CD4-positive, alpha-beta T cell treated with Interleukin-4 for 1 hour (primary cell): Measurements from ENCODE around the gene PARD3B.

ENCODE experiments used
- DNase-seq, 2 donors: peaks; one replicate each; pipeline ENCODE4 v3.0.0-alpha.2; 2020 to 2022

PARD3B gene, protein sequence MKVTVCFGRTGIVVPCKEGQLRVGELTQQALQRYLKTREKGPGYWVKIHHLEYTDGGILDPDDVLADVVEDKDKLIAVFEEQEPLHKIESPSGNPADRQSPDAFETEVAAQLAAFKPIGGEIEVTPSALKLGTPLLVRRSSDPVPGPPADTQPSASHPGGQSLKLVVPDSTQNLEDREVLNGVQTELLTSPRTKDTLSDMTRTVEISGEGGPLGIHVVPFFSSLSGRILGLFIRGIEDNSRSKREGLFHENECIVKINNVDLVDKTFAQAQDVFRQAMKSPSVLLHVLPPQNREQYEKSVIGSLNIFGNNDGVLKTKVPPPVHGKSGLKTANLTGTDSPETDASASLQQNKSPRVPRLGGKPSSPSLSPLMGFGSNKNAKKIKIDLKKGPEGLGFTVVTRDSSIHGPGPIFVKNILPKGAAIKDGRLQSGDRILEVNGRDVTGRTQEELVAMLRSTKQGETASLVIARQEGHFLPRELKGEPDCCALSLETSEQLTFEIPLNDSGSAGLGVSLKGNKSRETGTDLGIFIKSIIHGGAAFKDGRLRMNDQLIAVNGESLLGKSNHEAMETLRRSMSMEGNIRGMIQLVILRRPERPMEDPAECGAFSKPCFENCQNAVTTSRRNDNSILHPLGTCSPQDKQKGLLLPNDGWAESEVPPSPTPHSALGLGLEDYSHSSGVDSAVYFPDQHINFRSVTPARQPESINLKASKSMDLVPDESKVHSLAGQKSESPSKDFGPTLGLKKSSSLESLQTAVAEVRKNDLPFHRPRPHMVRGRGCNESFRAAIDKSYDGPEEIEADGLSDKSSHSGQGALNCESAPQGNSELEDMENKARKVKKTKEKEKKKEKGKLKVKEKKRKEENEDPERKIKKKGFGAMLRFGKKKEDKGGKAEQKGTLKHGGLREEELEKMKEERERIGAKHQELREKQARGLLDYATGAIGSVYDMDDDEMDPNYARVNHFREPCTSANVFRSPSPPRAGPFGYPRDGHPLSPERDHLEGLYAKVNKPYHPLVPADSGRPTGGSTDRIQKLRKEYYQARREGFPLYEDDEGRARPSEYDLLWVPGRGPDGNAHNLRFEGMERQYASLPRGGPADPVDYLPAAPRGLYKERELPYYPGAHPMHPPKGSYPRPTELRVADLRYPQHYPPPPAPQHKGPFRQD (N-terminal part only)

GRCh38 chr2:204544961-204545860 is at the start of gene PARD3B:
Gene PARD3B (plus strand): TSS chr2:204545475. CDS start chr2:204546000, 525 bp downstream.
- no peak for DNase-seq

DNA sequence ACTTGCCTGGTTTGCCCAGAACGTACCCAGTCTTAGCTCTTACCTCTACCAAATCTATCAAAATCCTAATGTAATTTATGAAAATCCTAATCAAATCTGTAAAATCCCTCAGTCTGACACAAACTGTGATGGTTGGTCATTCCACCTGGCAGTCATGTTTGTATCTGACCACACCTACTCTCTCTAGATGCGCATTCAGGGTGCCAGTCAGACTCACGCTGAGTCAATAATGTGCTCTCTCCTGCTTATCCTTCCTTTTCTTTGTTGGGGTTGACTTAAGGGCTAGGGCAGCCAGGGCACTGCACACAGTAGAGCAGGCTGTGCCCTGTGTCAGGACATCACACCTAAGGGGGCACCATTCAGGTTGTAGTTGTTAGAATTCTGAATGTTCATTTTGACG is 48.5 kb upstream of the PARD3B start:
- DNase-seq: no peak

DNA sequence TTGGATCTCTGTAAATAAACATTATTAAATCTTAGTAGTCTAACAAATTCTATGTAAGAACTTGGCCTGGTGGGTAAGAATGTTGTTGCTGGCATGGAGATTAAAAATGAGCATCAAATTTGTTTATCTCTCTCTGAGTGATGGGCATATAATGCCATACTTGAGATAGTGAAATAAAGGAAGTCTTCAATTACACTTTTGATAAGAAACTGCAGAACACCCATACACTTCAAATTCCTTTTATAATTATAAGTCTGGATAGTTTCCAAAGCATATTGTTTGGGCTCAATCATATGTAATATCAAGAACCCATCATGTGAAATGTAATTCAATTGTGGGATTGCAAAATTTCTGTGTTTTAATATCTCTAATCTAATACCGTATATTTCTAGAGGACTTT is 47.4 kb upstream of the PARD3B start:
- DNase-seq: no peak

DNA sequence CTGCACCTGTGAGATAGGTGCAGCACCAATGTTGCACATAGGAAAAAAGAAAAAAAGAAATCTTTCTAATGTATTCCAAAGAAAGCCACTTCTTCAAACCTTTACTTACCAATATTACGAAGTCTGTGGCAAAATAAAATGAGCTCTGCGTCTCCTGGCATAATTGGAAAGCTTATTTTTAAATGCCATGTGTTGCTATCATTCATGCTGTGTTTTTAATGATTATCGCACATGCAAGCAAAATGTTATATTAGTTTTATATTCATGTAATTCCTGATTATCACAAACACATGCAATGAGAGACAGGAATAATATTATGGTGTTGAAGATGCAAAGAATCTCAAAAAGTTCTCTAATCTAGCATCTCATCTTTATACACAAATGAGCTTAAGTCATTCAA is 47.0 kb upstream of the PARD3B start:
- DNase-seq: no peak

- DNase-seq: no peak
Measured at GRCh38 chr2:204503869-204504268, 41.4 kb upstream of the PARD3B start.

- DNase-seq: no peak
Measured at GRCh38 chr2:204504594-204504993, 40.7 kb upstream of the PARD3B start.

DNA sequence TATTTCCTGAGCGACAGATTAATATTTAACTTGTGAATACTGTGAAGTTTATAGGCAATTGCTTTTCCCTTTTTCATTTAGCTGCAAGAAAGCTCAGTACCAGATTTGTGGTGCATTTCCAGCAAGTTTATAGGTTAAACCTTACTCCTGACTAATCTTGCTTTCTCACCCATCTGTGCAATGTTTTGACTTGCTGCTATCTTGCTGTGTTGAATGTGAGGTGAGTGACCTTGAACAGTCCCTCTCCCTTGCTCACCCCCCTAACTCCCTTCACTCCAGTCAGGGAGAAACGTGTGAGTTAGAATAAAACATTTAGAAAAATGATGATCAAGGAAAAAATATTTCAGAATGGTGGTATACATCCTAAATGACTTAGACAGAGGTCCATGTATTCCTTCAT is 39.8 kb upstream of the PARD3B start:
- DNase-seq: no peak

DNA sequence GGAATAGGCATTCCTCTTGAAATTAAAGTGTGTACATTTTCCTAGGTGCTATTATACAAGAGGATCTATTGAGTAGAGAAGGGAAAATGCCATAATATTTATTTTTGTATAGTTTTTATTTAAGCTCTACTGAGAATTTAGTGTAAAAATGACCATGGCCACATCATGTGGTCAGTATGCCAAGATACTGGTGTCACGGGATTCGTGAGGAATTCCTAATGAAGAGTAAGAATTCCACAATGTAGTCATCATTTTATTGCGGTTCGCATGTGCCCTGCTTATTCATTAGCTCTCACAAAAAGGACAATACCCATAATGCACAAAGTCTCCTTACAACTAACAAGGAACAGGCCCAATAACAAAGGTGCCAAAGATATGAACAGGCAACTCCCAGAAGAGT is 39.3 kb upstream of the PARD3B start:
- no peak for DNase-seq

DNA sequence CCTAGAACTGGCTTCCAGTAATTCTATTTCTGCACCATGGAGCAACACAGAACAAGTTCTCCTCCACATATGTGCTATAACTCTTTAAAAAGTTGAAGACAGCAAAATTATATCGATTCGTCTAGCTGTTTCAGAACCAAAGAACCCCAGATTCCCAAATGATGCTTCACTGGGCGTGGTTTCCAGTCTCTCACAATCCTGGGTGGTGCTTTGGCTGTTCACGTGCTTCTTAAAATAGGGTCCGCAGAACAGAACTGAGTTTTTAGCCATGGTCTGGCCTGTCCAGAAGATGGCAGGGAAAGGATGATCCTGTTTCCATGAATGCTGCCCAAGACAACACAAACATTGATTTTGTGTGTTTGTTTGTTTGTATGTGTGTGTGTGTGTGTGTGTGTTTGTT is 37.6 kb upstream of the PARD3B start:
- no peak for DNase-seq

- no peak for DNase-seq
Measured at GRCh38 chr2:204510709-204511420, 34.4 kb upstream of the PARD3B start.

GRCh38 chr2:204514439-204514838 is 30.8 kb upstream of the PARD3B start:
- no peak for DNase-seq

DNA sequence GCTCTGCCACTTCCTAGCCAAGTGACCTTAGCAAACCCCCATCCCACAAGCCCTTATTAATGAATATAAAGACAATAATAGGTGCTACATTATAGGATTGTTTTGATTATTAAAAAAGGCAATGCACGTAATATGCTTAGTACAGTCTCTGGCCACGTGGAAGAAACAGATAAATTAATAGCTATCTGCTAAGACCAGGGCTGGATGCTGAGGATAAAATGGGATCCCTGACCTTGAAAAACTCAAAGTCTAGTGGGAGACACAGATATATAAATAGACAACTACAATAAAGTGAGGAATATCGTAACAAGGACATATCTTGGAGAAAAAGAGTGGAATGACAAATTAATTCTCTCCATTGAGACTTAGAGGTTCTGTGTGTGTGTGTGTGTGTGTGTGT is 29.9 kb upstream of the PARD3B start:
- DNase-seq: no peak

GRCh38 chr2:204517154-204517553 is 28.1 kb upstream of the PARD3B start:
- no peak for DNase-seq

- no peak for DNase-seq
Measured at GRCh38 chr2:204529795-204530463, 15.3 kb upstream of the PARD3B start.

DNA sequence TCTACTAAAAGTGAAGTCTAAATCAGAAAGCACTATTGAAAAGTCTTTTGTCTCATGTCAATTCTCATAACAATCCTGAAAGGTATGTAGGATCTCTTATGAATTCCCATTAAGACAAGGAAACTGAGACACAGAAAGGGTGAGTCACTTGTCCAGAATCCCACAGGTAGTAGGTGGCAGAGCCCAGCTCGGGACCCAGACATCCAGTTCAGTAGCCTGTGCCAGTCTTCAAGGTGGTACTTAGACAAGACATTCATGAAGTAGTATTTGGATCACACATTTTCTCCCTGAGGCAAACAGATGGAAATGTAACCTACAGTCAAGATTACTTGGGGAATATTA is 14.8 kb upstream of the PARD3B start:
- no peak for DNase-seq

GRCh38 chr2:204533629-204534370 is 11.5 kb upstream of the PARD3B start:
- DNase-seq: no peak

- no peak for DNase-seq
Measured at GRCh38 chr2:204535356-204535755, 9.9 kb upstream of the PARD3B start.

GRCh38 chr2:204535764-204536163 is 9.5 kb upstream of the PARD3B start:
- DNase-seq: no peak

- no peak for DNase-seq
Measured at GRCh38 chr2:204538182-204539018, 6.9 kb upstream of the PARD3B start.

GRCh38 chr2:204539019-204539385 is 6.3 kb upstream of the PARD3B start:
- no peak for DNase-seq
